Testis (tissue), 3 donors: ENCODE data around the gene CELSR2. TPM values are rescaled to one million over a fixed set of nuclear protein-coding genes. Genes with fewer than 3 reads are reported as not detected.
A peak's percentile ranks its signal among the peaks of the same experiment; 100 is the strongest.

Experiments
- DNase-seq: peaks from one replicate; pipeline ENCODE4 v3.0.0-alpha.2; 2019
- H3K27ac ChIP-seq, 2 donors: fragments of 200-600 bp; sonication (generic); one replicate each; pipeline ENCODE4 v1.5.1; 2019
- H3K27me3 ChIP-seq: fragments of 200-600 bp; sonication (generic); one replicate; pipeline ENCODE4 v1.5.1; 2019
- H3K36me3 ChIP-seq: fragments of 200-600 bp; sonication (generic); one replicate; pipeline ENCODE4 v1.5.1; 2017; ENCODE audit warnings: low read depth; ENCODE audit errors: missing control alignments
- H3K4me1 ChIP-seq: fragments of 200-600 bp; sonication (generic); one replicate; pipeline ENCODE4 v1.5.1; 2019
- H3K4me3 ChIP-seq, 2 donors: fragments of 200-600 bp; sonication (generic); one replicate each; pipeline ENCODE4 v1.5.1; 2017 to 2019
- H3K9me3 ChIP-seq: fragments of 200-600 bp; sonication (generic); one replicate; pipeline ENCODE4 v1.5.1; 2017
- POLR2A ChIP-seq: fragments of 450-650 bp; IDR thresholded peaks from one replicate; pipeline ENCODE4 v1.6.1; 2017; ENCODE audit warnings: antibody characterized with exemption, mild to moderate bottlenecking, moderate library complexity
- WGBS, 2 donors: methylation state at CpG; one replicate each; pipeline ENCODE4 v1.1.5; 2018; 5-methylcytosine and 5-hydroxymethylcytosine counted together
- intact Hi-C: fragments of 100-400 bp; cut with DNase I; formaldehyde crosslinking; loops from one replicate; pipeline ENCODE4 v1.15.1; 2023; ENCODE audit warnings: low total_unique reads
- polyA plus RNA-seq: library from polyadenylated mRNA; stranded (reverse); fragments of 350-450 nt; fragmentation: Illumina TruSeq; extraction: RNeasy Lipid Tissue Mini Kit (QIAGEN cat#74804); gene quantifications from one replicate; pipeline ENCODE4 v1.2.3, GENCODE V29; 2014; ENCODE audit warnings: low read depth, low replicate concordance; ENCODE audit not compliant: insufficient read depth
- total RNA-seq, 2 donors: library from RNA; depleted of rRNA; stranded (reverse); fragments of >200 nt; gene quantifications; one replicate each; pipeline ENCODE4 v1.2.3, GENCODE V29; 2016
- TF ChIP-seq, protein P1 (sequence below), 3 experiments: fragments of 450-650 bp in 2 of 3; fragments of 200-600 bp in 1 of 3; sonication (generic) in 1 of 3; IDR thresholded peaks; one replicate each; pipeline ENCODE4 v1.5.1; 2016 to 2019; ENCODE audit warnings: antibody characterized with exemption in 3 of 3, mild to moderate bottlenecking in 2 of 3, moderate library complexity in 1 of 3

The CELSR2 gene
- total and polyA plus RNA-seq, 3 donors from 2014 or later: 59.6 to 140 (median 107) TPM

DNA sequence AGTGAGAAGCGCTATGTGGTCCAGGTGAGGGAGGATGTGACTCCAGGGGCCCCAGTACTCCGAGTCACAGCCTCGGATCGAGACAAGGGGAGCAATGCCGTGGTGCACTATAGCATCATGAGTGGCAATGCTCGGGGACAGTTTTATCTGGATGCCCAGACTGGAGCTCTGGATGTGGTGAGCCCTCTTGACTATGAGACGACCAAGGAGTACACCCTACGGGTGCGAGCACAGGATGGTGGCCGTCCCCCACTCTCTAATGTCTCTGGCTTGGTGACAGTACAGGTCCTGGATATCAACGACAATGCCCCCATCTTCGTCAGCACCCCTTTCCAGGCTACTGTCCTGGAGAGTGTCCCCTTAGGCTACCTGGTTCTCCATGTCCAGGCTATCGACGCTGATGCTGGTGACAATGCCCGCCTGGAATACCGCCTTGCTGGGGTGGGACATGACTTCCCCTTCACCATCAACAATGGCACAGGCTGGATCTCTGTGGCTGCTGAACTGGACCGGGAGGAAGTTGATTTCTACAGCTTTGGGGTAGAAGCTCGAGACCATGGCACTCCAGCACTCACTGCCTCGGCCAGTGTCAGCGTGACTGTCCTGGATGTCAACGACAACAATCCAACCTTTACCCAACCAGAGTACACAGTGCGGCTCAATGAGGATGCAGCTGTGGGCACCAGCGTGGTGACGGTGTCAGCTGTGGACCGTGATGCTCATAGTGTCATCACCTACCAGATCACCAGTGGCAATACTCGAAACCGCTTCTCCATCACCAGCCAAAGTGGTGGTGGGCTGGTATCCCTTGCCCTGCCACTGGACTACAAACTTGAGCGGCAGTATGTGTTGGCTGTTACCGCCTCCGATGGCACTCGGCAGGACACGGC lies 2.2 kb downstream of the CELSR2 start:
- H3K4me3 ChIP-seq: no peak overlapping the region
- no peaks in the 10 kb centered on the region for H3K36me3 ChIP-seq
- WGBS, 2 donors: 94 to 96% methylated on average over 30 to 32 of the region's 32 CpGs
- no peak for TF ChIP-seq POLR2A
- TF ChIP-seq, protein P1, sequence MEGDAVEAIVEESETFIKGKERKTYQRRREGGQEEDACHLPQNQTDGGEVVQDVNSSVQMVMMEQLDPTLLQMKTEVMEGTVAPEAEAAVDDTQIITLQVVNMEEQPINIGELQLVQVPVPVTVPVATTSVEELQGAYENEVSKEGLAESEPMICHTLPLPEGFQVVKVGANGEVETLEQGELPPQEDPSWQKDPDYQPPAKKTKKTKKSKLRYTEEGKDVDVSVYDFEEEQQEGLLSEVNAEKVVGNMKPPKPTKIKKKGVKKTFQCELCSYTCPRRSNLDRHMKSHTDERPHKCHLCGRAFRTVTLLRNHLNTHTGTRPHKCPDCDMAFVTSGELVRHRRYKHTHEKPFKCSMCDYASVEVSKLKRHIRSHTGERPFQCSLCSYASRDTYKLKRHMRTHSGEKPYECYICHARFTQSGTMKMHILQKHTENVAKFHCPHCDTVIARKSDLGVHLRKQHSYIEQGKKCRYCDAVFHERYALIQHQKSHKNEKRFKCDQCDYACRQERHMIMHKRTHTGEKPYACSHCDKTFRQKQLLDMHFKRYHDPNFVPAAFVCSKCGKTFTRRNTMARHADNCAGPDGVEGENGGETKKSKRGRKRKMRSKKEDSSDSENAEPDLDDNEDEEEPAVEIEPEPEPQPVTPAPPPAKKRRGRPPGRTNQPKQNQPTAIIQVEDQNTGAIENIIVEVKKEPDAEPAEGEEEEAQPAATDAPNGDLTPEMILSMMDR (IDR thresholded peaks at IDR 0.05): no peak
- H3K27ac ChIP-seq: no peak overlapping the region
- H3K4me1 ChIP-seq: peaks cover 39% of the 10 kb centered on the region
- intact Hi-C loops: no loop called here
- H3K9me3 ChIP-seq: no peaks in the 10 kb centered on the region
- DNase-seq: no peak
- no peaks in the 10 kb centered on the region for H3K27me3 ChIP-seq

DNA sequence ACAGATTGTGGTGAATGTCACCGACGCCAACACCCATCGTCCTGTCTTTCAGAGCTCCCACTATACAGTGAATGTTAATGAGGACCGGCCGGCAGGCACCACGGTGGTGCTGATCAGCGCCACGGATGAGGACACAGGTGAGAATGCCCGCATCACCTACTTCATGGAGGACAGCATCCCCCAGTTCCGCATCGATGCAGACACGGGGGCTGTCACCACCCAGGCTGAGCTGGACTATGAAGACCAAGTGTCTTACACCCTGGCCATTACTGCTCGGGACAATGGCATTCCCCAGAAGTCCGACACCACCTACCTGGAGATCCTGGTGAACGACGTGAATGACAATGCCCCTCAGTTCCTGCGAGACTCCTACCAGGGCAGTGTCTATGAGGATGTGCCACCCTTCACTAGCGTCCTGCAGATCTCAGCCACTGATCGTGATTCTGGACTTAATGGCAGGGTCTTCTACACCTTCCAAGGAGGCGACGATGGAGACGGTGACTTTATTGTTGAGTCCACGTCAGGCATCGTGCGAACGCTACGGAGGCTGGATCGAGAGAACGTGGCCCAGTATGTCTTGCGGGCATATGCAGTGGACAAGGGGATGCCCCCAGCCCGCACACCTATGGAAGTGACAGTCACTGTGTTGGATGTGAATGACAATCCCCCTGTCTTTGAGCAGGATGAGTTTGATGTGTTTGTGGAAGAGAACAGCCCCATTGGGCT lies 3.0 kb downstream of the CELSR2 start:
- 95 to 97% methylated on average over 29 to 31 of the region's 31 CpGs for WGBS, 2 donors
- intact Hi-C loops: no loop called here
- Histone ChIP-seq H3K9me3 (no peaks in the 10 kb centered on the region), H3K4me1 (peaks cover 39% of the 10 kb centered on the region), H3K36me3 (no peaks in the 10 kb centered on the region), H3K27me3 (no peaks in the 10 kb centered on the region), H3K4me3 (no peak overlapping the region), H3K27ac (no peak overlapping the region)
- no peak for DNase-seq
- TF ChIP-seq, protein P1 (IDR thresholded peaks at IDR 0.05): no peak
- TF ChIP-seq POLR2A: no peak

DNA sequence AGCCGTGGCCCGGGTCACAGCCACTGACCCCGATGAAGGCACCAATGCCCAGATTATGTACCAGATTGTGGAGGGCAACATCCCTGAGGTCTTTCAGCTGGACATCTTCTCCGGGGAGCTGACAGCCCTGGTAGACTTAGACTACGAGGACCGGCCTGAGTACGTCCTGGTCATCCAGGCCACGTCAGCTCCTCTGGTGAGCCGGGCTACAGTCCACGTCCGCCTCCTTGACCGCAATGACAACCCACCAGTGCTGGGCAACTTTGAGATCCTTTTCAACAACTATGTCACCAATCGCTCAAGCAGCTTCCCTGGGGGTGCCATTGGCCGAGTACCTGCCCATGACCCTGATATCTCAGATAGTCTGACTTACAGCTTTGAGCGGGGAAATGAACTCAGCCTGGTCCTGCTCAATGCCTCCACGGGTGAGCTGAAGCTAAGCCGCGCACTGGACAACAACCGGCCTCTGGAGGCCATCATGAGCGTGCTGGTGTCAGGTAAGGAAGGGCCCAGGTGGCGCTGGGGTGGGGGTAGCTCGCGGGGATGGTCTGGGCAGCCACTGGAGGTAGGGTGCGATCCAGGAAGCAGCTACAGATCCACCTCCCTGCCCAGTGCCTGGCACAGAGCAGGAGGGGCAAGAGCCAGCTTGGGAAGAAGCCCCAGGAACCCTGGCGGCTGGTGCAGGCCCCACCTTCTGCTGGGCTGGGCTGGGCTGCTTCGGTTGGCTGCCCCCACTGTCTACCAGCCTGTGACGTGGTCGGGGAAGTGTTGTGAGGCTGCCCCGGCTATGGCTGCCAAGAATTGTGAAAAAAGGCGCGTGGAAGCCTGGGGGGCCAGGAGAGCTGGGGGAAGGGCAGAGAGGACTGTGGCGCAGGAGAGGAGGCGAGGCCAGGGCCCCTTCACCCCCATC lies 3.8 kb downstream of the CELSR2 start:
- WGBS, 2 donors: 82 to 97% methylated on average over 7 to 33 of the region's 33 CpGs
- DNase-seq: peak; percentile 82
- intact Hi-C loops: no loop called here
- no peaks in the 10 kb centered on the region for H3K9me3 ChIP-seq
- peaks cover 39% of the 10 kb centered on the region for H3K4me1 ChIP-seq
- no peaks in the 10 kb centered on the region for H3K27me3 ChIP-seq
- TF ChIP-seq, protein P1 (IDR thresholded peaks at IDR 0.05): no peak
- TF ChIP-seq POLR2A: no peak
- no peaks in the 10 kb centered on the region for H3K36me3 ChIP-seq
- peak overlapping the region; percentile 69 to 78 for H3K27ac ChIP-seq
- no peak overlapping the region for H3K4me3 ChIP-seq

DNA sequence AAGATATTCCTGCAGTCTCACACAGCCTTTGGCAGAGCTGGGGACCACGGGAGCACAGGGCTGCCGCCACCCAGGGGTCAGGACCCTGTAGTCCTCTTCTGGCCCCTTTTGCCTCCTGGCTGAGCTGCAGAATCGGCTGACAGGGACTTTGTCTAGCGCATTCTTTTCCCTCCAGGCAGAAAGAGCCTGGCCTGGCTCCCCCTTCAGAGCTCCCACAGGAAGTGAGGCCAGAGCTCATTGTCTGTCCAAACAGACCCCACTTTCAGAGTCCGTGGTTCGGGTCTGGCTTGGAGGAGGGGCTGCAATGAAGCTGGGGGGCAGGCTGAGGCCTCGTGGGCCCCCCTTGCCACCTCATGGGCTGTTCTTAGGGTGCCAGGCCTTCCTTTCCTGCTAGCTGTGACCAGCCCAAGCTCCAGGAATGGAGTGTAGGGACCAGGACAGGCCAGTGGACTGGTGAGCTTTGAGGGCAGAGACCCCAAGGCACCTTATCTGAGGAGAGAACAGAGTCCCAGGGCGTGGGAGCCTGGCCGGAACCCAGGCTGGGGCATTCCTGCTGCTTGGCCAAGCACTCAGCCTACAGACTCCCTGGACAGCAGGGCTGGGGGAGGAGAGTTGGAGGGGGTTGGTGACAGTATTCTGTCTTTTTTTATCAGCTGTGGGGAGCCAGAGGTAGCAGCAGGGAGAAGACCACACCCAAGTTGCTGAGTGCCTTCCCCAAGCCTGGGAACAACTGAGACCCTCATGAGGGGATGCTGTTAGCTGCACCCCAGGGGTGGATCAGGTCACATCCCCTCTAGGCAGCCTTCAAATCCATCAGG lies 4.7 kb downstream of the CELSR2 start:
- no peaks in the 10 kb centered on the region for H3K9me3 ChIP-seq
- intact Hi-C loops: no loop called here
- H3K36me3 ChIP-seq: no peaks in the 10 kb centered on the region
- 22 to 35% methylated on average over 3 to 7 of the region's 9 CpGs for WGBS, 2 donors
- peak; percentile 67 for DNase-seq
- peak overlapping the region; percentile 69 to 78 for H3K27ac ChIP-seq
- peaks cover 37% of the 10 kb centered on the region for H3K4me1 ChIP-seq
- no peaks in the 10 kb centered on the region for H3K27me3 ChIP-seq
- TF ChIP-seq POLR2A: no peak
- TF ChIP-seq, protein P1 (IDR thresholded peaks at IDR 0.05): no peak
- no peak overlapping the region for H3K4me3 ChIP-seq
